OCI-LY3 (cell line): ENCODE data around the gene FBN2.

Experiments
- CTCF ChIP-seq: fragments of 200-600, 300-600 bp; sonication (generic); IDR thresholded peaks from 2 replicates; pipeline ENCODE4 v1.5.1; 2014; ENCODE audit warnings: antibody characterized with exemption, low read length, low read depth
- EZH2phosphoT487 ChIP-seq: fragments of 200-600 bp; shearing (Covaris generic); IDR thresholded peaks from 2 replicates; pipeline ENCODE4 v1.6.1; 2018; ENCODE audit warnings: antibody characterized with exemption, mixed run types, low read depth

DNA sequence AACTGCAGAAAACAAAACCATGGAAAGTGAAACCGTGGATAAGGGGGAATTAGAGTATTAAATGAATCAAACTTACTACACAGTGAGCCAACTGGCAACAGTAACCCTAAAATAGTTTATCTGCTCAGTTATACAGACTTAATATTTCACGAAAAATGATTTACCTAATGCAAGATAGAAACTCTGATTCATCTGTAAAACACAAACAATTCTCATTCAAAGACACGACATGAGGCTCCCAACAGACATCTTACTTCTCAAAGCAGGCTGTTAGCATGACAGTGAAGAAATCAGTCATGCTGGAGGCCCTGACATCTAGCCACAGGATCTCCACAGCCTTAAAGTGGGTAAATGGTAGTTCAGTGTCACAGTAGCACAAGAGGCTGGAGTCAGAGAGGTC is 131.2 kb downstream of the FBN2 start:
- TF ChIP-seq CTCF (no peak), EZH2phosphoT487 (no peak)
